Astrocyte (in vitro differentiated cells and primary cell): Measurements from ENCODE around the gene TATDN3.

Experiments used
- CTCF ChIP-seq: IDR thresholded peaks from 2 replicates; pipeline ENCODE4 v1.5.1; 2011; ENCODE audit warnings: low read depth, mild to moderate bottlenecking, inconsistent platforms, low read length, moderate library complexity; ENCODE audit not compliant: insufficient read depth
- EZH2 ChIP-seq: IDR thresholded peaks from 2 replicates; pipeline ENCODE4 v1.6.1; 2012; ENCODE audit warnings: mild to moderate bottlenecking, low read length, inconsistent platforms; ENCODE audit not compliant: insufficient read depth

- no peak for TF ChIP-seq CTCF
- no peak for TF ChIP-seq EZH2
Measured at GRCh38 chr1:212792396-212792908, 758 bp downstream of the TATDN3 start.
